Choroid plexus epithelial cell (primary cell): ENCODE results near the gene TRIM61.
"Not testable (repeated sequence)": the region's sequence is repeated elsewhere in the genome, so short reads cannot be mapped to it uniquely, and the experiment has no call there.

Experiments
- DNase-seq: peaks from one replicate; pipeline ENCODE4 v3.0.0-alpha.2; 2010; ENCODE audit warnings: low read depth
- H3K4me3 ChIP-seq: 2 replicates; pipeline ENCODE4 v1.5.1; 2011; ENCODE audit warnings: low read depth, mild to moderate bottlenecking, control low read depth, low read length, moderate library complexity
- CTCF ChIP-seq: conservative IDR thresholded peaks from 2 replicates; pipeline ENCODE4 v1.5.1; 2011; ENCODE audit warnings: low read depth, mild to moderate bottlenecking, control low read depth, inconsistent platforms, low read length, moderate library complexity

Gene TRIM61

GRCh38 chr4:164935363-164935762 lies 42.1 kb downstream of the TRIM61 start:
- DNase-seq: peak; percentile 14
- peak; percentile 27 for TF ChIP-seq CTCF
- H3K4me3 ChIP-seq: no peak overlapping the region

DNA sequence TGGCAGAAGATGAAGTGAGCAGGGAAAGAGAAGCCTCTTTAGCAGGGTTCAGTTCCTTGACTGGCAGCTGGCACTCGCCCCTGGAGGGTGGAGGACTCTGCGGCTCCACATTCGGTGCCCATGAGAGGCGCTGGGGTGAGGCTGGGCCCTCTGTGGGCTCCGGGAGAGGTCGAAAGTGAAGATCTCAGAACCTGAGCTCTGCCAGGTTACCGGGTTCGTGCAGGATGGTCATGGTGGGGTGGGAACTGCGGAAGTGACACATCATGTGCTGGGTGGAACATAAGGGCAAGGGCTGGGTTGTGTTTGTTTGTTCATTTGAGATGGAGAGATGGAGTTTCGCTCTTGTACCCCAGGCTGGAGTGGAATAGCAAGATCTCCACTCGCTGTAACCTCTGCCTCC lies 44.2 kb downstream of the TRIM61 start:
- TF ChIP-seq CTCF: no peak
- DNase-seq: no peak
- H3K4me3 ChIP-seq: no peak overlapping the region

DNA sequence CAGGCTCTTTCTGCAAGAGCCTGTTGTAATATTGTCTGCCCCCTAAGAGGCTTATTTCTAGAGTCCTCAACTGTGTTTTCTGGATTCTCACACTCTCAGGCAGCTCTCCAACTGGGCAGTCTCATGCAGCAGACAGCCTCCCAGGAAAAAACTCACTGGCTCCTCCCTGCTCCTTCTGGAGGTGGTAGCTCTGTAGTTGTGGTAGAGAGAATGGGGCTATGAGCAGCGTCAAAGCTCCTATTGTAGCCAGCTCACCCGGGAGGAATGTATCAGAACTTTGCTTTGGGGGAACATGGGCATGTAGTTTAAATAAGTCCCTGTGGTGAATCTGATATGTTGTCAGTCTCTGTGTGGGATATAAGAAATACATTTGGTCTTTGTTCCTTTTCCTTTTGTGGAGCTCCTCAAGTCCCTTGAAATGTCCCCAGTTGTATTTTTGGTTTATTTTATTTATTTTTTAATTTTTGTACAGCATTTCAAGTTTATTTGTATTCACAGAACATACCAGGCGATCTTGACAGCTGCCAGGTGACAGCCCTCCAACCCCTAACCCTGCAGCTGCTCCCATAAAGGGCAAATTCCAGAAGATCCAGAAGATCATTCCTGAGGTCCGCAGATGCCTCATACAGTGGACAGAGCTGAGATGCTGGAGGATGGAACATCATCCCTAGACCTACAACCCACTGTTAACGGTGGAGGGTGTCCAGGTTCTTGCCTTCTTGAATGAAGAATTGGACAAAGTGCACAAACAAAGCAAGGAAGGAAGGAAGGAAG lies 45.7 kb downstream of the TRIM61 start:
- DNase-seq: no peak
- no peak overlapping the region for H3K4me3 ChIP-seq
- TF ChIP-seq CTCF: no peak

DNA sequence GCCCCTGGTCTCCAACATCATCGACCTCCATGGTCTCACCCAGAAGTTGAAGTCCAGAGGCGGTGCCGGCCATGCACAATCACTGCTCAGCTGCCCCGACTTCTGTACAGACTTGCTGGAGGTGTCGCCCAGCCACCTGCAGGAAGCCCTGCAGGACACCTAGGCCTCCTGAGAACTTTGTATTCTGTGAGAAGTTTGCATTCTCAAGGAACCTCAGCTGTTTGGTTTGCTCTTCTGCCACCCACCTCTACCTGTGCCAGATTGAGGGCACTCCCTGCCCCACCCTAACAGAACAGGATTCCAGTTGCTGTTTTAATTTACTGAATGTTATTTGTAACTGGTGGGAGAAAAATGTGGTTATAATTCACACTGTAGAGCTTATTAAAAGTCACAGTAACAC lies 46.8 kb downstream of the TRIM61 start:
- no peak for TF ChIP-seq CTCF
- no peak overlapping the region for H3K4me3 ChIP-seq
- no peak for DNase-seq

- not testable (repeated sequence) for H3K4me3 ChIP-seq, DNase-seq
Measured at GRCh38 chr4:164927101-164927500, 50.4 kb downstream of the TRIM61 start.

GRCh38 chr4:164926301-164926700 lies 51.2 kb downstream of the TRIM61 start:
- H3K4me3 ChIP-seq: no peak overlapping the region
- TF ChIP-seq CTCF: no peak
- no peak for DNase-seq

GRCh38 chr4:164924670-164925238 lies 52.7 kb downstream of the TRIM61 start:
- DNase-seq: no peak
- no peak overlapping the region for H3K4me3 ChIP-seq
- TF ChIP-seq CTCF: no peak
